Measurements from ENCODE around the gene ACSS1.

DNA sequence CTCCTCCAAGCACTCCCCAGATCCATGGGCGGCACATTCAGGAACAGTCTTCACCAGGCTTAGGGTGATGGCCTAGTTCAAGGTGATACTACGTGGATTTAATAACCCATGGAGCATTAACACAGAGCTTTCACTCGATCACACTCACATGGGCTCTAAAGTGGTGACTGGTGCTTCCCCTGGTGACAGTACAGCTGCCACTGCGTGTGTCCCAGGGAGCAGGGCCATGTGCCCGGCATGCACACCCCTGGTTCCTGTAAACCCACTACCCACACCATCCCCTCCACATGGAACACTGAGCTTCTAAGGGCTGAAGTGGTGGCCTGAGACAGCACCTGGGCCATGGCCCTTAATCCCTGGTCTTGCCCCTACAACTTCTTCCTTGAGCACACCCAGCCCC lies 37.6 kb downstream of the ACSS1 start:
- TF ChIP-seq, protein P1, sequence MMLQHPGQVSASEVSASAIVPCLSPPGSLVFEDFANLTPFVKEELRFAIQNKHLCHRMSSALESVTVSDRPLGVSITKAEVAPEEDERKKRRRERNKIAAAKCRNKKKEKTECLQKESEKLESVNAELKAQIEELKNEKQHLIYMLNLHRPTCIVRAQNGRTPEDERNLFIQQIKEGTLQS (CRISPR knock-in tag; conservative IDR thresholded peaks at IDR 0.05) = no peak
- TF ChIP-seq, protein P2, sequence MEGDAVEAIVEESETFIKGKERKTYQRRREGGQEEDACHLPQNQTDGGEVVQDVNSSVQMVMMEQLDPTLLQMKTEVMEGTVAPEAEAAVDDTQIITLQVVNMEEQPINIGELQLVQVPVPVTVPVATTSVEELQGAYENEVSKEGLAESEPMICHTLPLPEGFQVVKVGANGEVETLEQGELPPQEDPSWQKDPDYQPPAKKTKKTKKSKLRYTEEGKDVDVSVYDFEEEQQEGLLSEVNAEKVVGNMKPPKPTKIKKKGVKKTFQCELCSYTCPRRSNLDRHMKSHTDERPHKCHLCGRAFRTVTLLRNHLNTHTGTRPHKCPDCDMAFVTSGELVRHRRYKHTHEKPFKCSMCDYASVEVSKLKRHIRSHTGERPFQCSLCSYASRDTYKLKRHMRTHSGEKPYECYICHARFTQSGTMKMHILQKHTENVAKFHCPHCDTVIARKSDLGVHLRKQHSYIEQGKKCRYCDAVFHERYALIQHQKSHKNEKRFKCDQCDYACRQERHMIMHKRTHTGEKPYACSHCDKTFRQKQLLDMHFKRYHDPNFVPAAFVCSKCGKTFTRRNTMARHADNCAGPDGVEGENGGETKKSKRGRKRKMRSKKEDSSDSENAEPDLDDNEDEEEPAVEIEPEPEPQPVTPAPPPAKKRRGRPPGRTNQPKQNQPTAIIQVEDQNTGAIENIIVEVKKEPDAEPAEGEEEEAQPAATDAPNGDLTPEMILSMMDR (IDR thresholded peaks at IDR 0.05) = no peak
- TF ChIP-seq, protein P3, sequence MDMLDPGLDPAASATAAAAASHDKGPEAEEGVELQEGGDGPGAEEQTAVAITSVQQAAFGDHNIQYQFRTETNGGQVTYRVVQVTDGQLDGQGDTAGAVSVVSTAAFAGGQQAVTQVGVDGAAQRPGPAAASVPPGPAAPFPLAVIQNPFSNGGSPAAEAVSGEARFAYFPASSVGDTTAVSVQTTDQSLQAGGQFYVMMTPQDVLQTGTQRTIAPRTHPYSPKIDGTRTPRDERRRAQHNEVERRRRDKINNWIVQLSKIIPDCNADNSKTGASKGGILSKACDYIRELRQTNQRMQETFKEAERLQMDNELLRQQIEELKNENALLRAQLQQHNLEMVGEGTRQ (CRISPR knock-in tag; IDR thresholded peaks at IDR 0.05) = no peak
- TF ChIP-seq JUN (CRISPR knock-in tag; IDR thresholded peaks at IDR 0.05) = no peak

Data from WTC11 (cell line).